ENCODE results near the gene SUSD1. TPM values are rescaled to one million over a fixed set of nuclear protein-coding genes. Genes with fewer than 3 reads are reported as not detected.

SUSD1 gene
- total and polyA plus RNA-seq, 9 of the 15 experiments (the other 6 are each of a cell fraction or from before 2014, with no cell fraction given), result 10.9 to 44.4 (median 36.1) TPM

DNA sequence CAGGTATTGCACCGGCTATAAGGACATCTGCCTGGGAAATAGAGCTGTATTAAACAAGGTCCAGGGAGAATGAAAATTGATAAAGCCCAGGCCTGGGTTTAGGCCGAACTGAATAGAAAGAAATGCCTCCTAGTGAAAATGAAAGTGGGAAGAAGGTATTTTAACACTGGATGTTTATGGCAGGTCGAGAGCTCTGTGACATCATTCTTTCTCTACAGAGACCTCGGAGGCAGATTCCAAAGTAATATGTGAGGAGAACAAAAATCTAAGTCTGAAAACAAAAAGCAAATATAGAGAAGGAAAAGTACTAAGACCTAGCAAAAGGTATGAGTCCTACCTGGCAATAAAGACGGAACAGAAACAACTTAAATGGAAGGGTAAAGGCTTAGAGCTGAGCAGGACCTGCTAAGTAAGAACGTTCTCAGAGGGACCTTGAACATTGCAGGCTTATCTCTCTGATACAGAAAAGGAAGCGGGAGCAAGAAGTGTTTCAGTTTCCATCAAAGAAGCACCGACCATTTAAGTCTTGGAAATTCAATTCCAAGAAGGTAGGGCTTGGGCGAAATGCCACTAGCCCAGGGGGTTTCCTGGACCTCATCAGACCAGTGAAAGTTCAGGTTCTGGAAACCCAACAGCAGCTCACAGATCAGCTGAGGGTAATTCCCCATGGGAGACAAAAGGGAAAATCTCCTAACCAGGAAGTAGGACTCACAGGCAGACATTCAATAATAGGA, 80.0 kb downstream of the SUSD1 start:
- Histone ChIP-seq H2AFZ (ENCODE audit: low read depth, low read length) (peak overlapping the region; percentile 35), H3K27me3 (ENCODE audit: control insufficient read depth in 2 of 2, insufficient read depth in 2 of 2, low read length in 2 of 2) (no peaks in the 10 kb centered on the region), H3K9me3 (replicated peaks; ENCODE audit: control insufficient read depth, insufficient read depth, low read depth, low read length) (no peaks in the 10 kb centered on the region), H3K9me1 (ENCODE audit: control insufficient read depth, insufficient read depth, low read length) (no peaks in the 10 kb centered on the region), H4K20me1 (replicated peaks; ENCODE audit: control insufficient read depth, insufficient read depth, low read length) (no peaks in the 10 kb centered on the region), H3K79me2 (ENCODE audit: control insufficient read depth, insufficient read depth, low read length) (peaks cover 20% of the 10 kb centered on the region), H3K9ac (ENCODE audit: insufficient read depth in 1 of 2, low read depth in 2 of 2, low read length in 2 of 2) (peak overlapping the region; percentile 40 to 50; a peak in 3 of 4 replicates), H3K4me2 (ENCODE audit: insufficient read depth, low read length) (peak overlapping the region; percentile 53), H3K4me1 (replicated peaks in 1 of 2; ENCODE audit: control insufficient read depth in 2 of 2, insufficient read depth in 2 of 2, low read length in 2 of 2) (peaks cover 8 to 35% of the 10 kb centered on the region in 2 experiments; a peak in 4 of 5 replicates), H3K4me3 (peak overlapping the region; percentile 6; the same call in 1 of the 2 replicates), H3K27ac (ENCODE audit: extremely low read depth, low read depth, low read length) (peak overlapping the region; percentile 77), H3K36me3 (ENCODE audit: control insufficient read depth, insufficient read depth, low read length) (peaks cover 82% of the 10 kb centered on the region)
- in situ Hi-C loops (cut with MboI) (loop anchor here (25.0 kb wide), 1 partner anchor 717 kb away; no protein-coding TSS in a partner anchor), intact Hi-C loops (cut with micrococcal nuclease) (loop anchor here (2.0 to 10.0 kb wide), 5 partner anchors 77 to 700 kb away; partner anchors contain the start of gene PTBP3)
- BruUV-seq (replicated peaks), result no TSS peak
- ChIA-PET POLR2A (interaction anchor here (0.6 to 2.0 kb wide), 4 partner anchors 11 to 250 kb away, joined by 3 to 7 read pairs (median 4); partner anchors contain the start of gene PTBP3), CTCF (ENCODE audit: low intra/inter-chr PET ratio) (no interaction called here)
- 2% methylated on average over 9 of the region's 9 CpGs for WGBS (ENCODE audit: insufficient coverage, low coverage, missing lambda C conversion rate)
- peak in 2 of 4 experiments; percentile 58 to 81 for DNase-seq (ENCODE audit: extremely low read depth in 1 of 4, low spot score in 3 of 4)
- peak; percentile 87 for FAIRE-seq
- ATAC-seq, result peak; percentile 75
- TF ChIP-seq MTA1 (IDR thresholded peaks at IDR 0.05; ENCODE audit: borderline replicate concordance) (0 out of 2 replicates have a peak, but pooled peaks have one; percentile 23), HNRNPH1 (optimal IDR thresholded peaks at IDR 0.05; ENCODE audit: low read depth, low read length) (no peak), ZC3H11A (IDR thresholded peaks at IDR 0.05; ENCODE audit: low read depth, low read length) (no peak), HLTF (IDR thresholded peaks at IDR 0.05) (no peak), ZNF717 (CRISPR knock-in tag; IDR thresholded peaks at IDR 0.05) (no peak), ZNF589 (CRISPR knock-in tag; IDR thresholded peaks at IDR 0.05; ENCODE audit: low read depth) (no peak), ZNF785 (CRISPR knock-in tag; IDR thresholded peaks at IDR 0.05) (no peak), ZNF263 (CRISPR knock-in tag; IDR thresholded peaks at IDR 0.05; ENCODE audit: borderline replicate concordance) (no peak), KLF16 (IDR thresholded peaks at IDR 0.05) (no peak), MITF (IDR thresholded peaks at IDR 0.05) (no peak), ZNF586 (CRISPR knock-in tag; conservative IDR thresholded peaks at IDR 0.05) (no peak), FOXA3 (CRISPR knock-in tag; conservative IDR thresholded peaks at IDR 0.05 in 1 of 2, IDR thresholded peaks at IDR 0.05 in 1 of 2) (no peak), ZNF347 (CRISPR knock-in tag; IDR thresholded peaks at IDR 0.05; ENCODE audit: low read depth) (no peak), GATAD2B (IDR thresholded peaks at IDR 0.05; ENCODE audit: borderline replicate concordance) (peak; percentile 4; the same call in 1 of the 2 replicates), GTF2A2 (tag; IDR thresholded peaks at IDR 0.05) (no peak), ZNF239 (CRISPR knock-in tag; IDR thresholded peaks at IDR 0.05) (no peak), ZNF778 (CRISPR knock-in tag; IDR thresholded peaks at IDR 0.05) (no peak), JUNB (CRISPR knock-in tag; conservative IDR thresholded peaks at IDR 0.05) (no peak)
- TF ChIP-seq, protein P1, sequence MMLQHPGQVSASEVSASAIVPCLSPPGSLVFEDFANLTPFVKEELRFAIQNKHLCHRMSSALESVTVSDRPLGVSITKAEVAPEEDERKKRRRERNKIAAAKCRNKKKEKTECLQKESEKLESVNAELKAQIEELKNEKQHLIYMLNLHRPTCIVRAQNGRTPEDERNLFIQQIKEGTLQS (IDR thresholded peaks at IDR 0.05), result peak; percentile 64
- TF ChIP-seq, protein P1 (CRISPR knock-in tag; conservative IDR thresholded peaks at IDR 0.05), result no peak
- TF ChIP-seq, protein P2, sequence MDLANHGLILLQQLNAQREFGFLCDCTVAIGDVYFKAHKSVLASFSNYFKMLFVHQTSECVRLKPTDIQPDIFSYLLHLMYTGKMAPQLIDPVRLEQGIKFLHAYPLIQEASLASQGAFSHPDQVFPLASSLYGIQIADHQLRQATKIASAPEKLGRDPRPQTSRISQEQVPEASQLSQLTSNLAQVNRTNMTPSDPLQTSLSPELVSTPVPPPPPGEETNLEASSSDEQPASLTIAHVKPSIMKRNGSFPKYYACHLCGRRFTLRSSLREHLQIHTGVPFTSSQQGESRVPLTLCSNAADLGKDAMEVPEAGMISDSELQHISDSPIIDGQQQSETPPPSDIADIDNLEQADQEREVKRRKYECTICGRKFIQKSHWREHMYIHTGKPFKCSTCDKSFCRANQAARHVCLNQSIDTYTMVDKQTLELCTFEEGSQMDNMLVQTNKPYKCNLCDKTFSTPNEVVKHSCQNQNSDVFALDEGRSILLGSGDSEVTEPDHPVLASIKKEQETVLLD (IDR thresholded peaks at IDR 0.05), result no peak

Measured in K562 (cell line).